Measurements from ENCODE around the gene DES.

GRCh38 chr2:219470429-219470828 lies 52.3 kb downstream of the DES start:
- TF ChIP-seq SIN3A (IDR thresholded peaks at IDR 0.05; ENCODE audit: borderline replicate concordance, low read depth, low read length) (no peak), PRDM4 (CRISPR knock-in tag; IDR thresholded peaks at IDR 0.05; ENCODE audit: borderline replicate concordance) (no peak), E2F5 (CRISPR knock-in tag; conservative IDR thresholded peaks at IDR 0.05) (no peak), MAX (IDR thresholded peaks at IDR 0.05) (no peak), NAIF1 (CRISPR knock-in tag; IDR thresholded peaks at IDR 0.05; ENCODE audit: borderline replicate concordance) (no peak), TAF1 (CRISPR knock-in tag; IDR thresholded peaks at IDR 0.05) (no peak), TCF12 (IDR thresholded peaks at IDR 0.05) (no peak), TCF12 (CRISPR knock-in tag; IDR thresholded peaks at IDR 0.05) (no peak)

All from HepG2 (cell line).